ENCODE results near the gene NACC2. TPM values are rescaled to one million over a fixed set of nuclear protein-coding genes. Genes with fewer than 3 reads are reported as not detected.

The NACC2 gene
- polyA plus RNA-seq, 1 donor, result 11.8 TPM

DNA sequence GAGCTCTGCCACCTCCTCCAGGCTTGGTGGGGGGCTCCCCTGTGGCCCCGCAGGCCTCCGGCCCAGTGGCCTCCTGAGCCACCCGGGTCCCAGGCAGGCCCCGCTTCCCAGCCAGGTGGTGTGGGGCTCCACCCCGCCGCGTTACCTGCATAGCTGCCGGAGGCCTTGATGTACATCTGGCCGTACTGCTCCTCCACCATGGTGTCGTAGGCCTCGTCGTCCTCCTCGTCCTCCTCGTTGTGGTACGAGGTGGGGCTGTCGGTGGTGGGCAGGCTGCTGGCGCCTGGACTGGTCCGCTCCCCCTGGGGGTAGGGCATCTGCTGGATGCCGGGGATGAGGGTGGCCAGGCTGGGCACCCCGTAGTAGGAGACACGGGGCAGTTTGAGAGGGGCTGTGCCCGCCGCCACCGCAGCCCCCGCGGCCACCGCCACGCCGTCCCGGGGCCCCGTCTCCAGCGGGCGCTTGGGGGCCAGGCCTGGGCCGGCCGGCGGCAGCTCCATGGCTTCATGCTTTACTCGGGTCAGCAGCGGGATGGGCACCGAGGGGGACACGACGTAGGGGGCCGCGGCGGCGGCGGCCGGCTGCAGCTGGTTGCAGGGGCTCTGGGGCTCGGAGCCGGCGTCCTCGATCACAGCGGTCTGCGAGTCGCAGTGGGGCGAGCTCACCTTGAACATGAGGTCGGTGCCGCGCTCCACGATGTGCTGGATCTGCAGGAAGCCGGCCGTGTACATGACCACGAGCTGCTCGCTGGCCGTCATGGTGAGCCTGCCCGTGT lies 45.4 kb downstream of the NACC2 start:
- Histone ChIP-seq H3K36me3 (ENCODE audit: control insufficient read depth, insufficient read depth, low read length) (peaks cover 37% of the 10 kb centered on the region), H3K27me3 (ENCODE audit: control insufficient read depth, insufficient read depth, low read length) (peaks cover 10% of the 10 kb centered on the region), H3K9me3 (ENCODE audit: control insufficient read depth, low read depth, low read length) (peaks cover 6% of the 10 kb centered on the region), H3K4me1 (ENCODE audit: control insufficient read depth, insufficient read depth, low read length) (peaks cover 25% of the 10 kb centered on the region), H3K4me3 (ENCODE audit: low read length) (no peak overlapping the region), H3K27ac (ENCODE audit: low read length) (no peak overlapping the region)
- DNase-seq, result no peak
- no CpG with 5 or more reads among the region's 65 CpGs for WGBS (ENCODE audit: insufficient coverage, low lambda C conversion rate)

DNA sequence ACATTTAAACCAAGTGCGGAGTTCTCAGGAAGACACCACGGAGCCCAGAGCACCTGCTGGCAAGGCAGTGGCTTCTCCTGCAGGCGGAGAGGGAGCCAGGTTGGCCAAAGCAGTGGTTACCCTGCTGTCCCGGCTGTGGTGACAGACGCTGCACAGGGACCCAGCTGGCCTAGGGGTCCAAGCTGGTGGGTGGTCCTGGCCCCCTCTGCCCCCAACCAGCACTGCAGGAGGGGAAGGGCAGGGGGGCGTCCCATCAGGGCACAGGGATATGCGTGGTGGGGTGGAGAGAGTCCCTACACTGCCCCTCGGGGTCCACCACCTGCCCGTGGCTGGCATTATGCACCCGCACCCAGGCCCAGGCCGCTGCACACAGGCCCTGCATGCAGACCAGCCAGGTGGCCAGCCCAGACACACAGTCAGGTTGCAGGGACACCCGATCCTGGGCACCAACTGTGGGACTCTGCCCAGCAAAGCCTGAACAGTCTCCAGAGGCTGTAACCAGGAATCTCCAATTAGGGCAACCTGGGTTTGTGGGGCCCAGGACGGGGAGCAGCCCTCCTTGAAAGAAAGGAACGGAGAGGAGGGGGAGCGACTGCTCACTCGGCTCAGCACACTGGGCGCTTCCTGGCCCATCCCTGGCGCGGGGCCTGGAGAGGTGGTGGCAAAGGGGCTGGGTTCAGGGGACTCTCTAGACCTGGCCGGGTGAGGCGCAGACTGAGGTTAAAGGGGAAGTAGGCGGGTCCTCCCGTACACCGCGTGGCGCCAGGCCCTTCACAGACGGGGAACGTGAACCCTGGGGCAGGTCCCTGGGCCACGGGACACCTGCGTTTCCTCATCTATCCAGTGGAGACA lies 46.3 kb downstream of the NACC2 start:
- H3K27me3 ChIP-seq (ENCODE audit: control insufficient read depth, insufficient read depth, low read length), result peaks cover 10% of the 10 kb centered on the region
- WGBS (ENCODE audit: insufficient coverage, low lambda C conversion rate), result no CpG with 5 or more reads among the region's 30 CpGs
- H3K4me3 ChIP-seq (ENCODE audit: low read length), result no peak overlapping the region
- peaks cover 21% of the 10 kb centered on the region for H3K4me1 ChIP-seq (ENCODE audit: control insufficient read depth, insufficient read depth, low read length)
- no peak overlapping the region for H3K27ac ChIP-seq (ENCODE audit: low read length)
- DNase-seq, result no peak
- H3K9me3 ChIP-seq (ENCODE audit: control insufficient read depth, low read depth, low read length), result peaks cover 6% of the 10 kb centered on the region
- peaks cover 37% of the 10 kb centered on the region for H3K36me3 ChIP-seq (ENCODE audit: control insufficient read depth, insufficient read depth, low read length)

DNA sequence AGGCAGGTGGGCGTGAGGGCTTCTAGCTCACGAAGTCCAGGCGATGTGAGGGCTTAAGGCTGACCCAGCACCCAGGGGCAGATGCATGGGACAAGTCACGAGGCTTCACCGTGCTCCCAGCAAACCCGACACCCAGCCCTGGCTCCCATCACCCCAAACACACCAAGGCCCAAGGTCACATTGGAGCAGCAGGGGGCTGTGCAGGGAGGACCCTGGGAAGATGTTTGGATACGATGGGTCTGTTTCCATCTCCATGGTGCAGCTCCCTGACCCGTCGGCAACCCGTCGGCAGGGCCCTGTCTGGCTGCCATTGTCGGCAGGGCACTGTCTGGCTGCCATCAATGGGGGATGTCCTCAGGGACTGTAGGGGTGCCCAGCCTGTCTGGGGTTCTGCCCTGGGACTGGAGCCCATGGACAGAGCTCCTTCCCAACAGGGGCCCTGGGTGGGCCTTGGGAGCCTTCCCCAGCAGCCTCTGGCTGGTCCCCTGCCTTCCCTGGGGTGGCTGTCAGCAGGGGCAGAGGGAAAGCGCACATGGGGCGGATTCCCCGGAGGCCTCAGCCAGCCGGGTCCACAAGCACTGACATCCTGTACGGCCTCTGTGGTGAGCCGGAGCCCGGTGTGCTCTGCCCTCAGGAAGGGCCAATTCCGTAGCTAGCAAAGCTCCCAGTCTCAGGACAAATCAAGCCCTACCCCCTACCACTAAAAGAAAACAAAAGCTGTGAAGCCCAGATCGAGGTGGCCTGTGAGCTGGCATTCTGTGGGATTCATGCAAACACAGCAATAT lies 47.1 kb downstream of the NACC2 start:
- no peak for DNase-seq
- Histone ChIP-seq H3K9me3 (ENCODE audit: control insufficient read depth, low read depth, low read length) (peaks cover 6% of the 10 kb centered on the region), H3K4me1 (ENCODE audit: control insufficient read depth, insufficient read depth, low read length) (peaks cover 13% of the 10 kb centered on the region), H3K4me3 (ENCODE audit: low read length) (no peak overlapping the region), H3K27me3 (ENCODE audit: control insufficient read depth, insufficient read depth, low read length) (peaks cover 10% of the 10 kb centered on the region), H3K36me3 (ENCODE audit: control insufficient read depth, insufficient read depth, low read length) (peaks cover 37% of the 10 kb centered on the region), H3K27ac (ENCODE audit: low read length) (no peak overlapping the region)
- WGBS (ENCODE audit: insufficient coverage, low lambda C conversion rate), result no CpG with 5 or more reads among the region's 21 CpGs

- WGBS (ENCODE audit: insufficient coverage, low lambda C conversion rate), result no CpG with 5 or more reads among the region's 31 CpGs
- Histone ChIP-seq H3K27me3 (ENCODE audit: control insufficient read depth, insufficient read depth, low read length) (peaks cover 10% of the 10 kb centered on the region), H3K9me3 (ENCODE audit: control insufficient read depth, low read depth, low read length) (peaks cover 6% of the 10 kb centered on the region), H3K27ac (ENCODE audit: low read length) (no peak overlapping the region), H3K4me3 (ENCODE audit: low read length) (no peak overlapping the region), H3K4me1 (ENCODE audit: control insufficient read depth, insufficient read depth, low read length) (peaks cover 6% of the 10 kb centered on the region), H3K36me3 (ENCODE audit: control insufficient read depth, insufficient read depth, low read length) (peaks cover 37% of the 10 kb centered on the region)
- DNase-seq, result no peak
Observed at GRCh38 chr9:136047076-136047774, 47.9 kb downstream of the NACC2 start.

GRCh38 chr9:136046554-136046920 lies 48.6 kb downstream of the NACC2 start:
- Histone ChIP-seq H3K4me3 (ENCODE audit: low read length) (no peak overlapping the region), H3K27me3 (ENCODE audit: control insufficient read depth, insufficient read depth, low read length) (peaks cover 10% of the 10 kb centered on the region), H3K4me1 (ENCODE audit: control insufficient read depth, insufficient read depth, low read length) (peaks cover 6% of the 10 kb centered on the region), H3K9me3 (ENCODE audit: control insufficient read depth, low read depth, low read length) (peaks cover 6% of the 10 kb centered on the region), H3K36me3 (ENCODE audit: control insufficient read depth, insufficient read depth, low read length) (peaks cover 37% of the 10 kb centered on the region), H3K27ac (ENCODE audit: low read length) (no peak overlapping the region)
- no peak for DNase-seq
- no CpG with 5 or more reads among the region's 18 CpGs for WGBS (ENCODE audit: insufficient coverage, low lambda C conversion rate)

DNA sequence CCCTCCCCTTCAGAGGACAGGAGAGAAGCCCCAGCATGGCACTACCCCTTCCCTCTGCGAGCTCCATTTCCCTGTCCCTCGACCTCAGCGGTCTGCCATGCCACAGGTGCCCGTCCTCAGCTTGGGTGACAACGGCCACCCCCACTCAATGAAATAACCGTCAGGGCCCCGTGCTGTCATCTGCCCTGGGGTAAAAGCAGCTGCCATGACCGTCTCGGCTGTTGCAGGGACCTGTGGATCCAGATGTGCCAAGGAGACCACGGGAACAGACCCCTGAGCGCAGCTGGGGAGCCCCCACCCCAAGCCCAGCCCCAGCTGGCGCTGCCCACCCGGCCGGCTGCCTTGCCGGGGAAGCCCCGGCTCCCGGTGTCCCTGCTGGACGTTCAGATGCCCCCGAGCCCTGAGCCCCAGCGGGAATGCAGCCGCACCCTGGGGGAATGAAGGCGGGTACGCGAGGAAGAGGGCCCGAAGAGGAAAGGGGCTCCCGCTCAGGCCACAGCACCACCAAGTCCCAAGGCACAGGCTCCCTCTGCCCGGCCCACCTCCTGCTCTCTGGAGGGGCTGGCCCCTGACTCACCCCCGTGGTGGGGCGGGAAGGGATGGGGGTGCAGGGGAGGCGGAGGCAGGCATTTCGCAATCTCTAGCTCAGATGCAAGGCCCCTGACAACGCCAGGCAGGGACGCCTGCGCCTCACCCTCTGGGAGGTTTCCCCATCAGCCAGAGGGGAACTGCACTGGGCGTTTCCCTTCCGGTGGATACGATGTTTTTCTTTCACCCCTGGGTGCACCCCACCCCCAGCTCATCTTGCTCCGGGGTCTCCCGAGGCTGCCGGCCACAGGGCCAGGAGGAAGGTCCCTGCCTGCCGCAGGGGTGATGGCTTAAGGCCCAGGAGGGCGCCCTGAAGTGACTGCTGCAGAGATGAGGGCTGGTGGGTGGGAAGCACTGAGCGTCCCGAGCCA lies 49.2 kb downstream of the NACC2 start:
- Histone ChIP-seq H3K4me1 (ENCODE audit: control insufficient read depth, insufficient read depth, low read length) (peaks cover 3% of the 10 kb centered on the region), H3K36me3 (ENCODE audit: control insufficient read depth, insufficient read depth, low read length) (peaks cover 37% of the 10 kb centered on the region), H3K9me3 (ENCODE audit: control insufficient read depth, low read depth, low read length) (peaks cover 3% of the 10 kb centered on the region), H3K4me3 (ENCODE audit: low read length) (no peak overlapping the region), H3K27me3 (ENCODE audit: control insufficient read depth, insufficient read depth, low read length) (peaks cover 8% of the 10 kb centered on the region), H3K27ac (ENCODE audit: low read length) (no peak overlapping the region)
- DNase-seq, result no peak
- no CpG with 5 or more reads among the region's 44 CpGs for WGBS (ENCODE audit: insufficient coverage, low lambda C conversion rate)

- Histone ChIP-seq H3K36me3 (ENCODE audit: control insufficient read depth, insufficient read depth, low read length) (peaks cover 36% of the 10 kb centered on the region), H3K27ac (ENCODE audit: low read length) (no peak overlapping the region), H3K4me1 (ENCODE audit: control insufficient read depth, insufficient read depth, low read length) (no peaks in the 10 kb centered on the region), H3K9me3 (ENCODE audit: control insufficient read depth, low read depth, low read length) (no peaks in the 10 kb centered on the region), H3K4me3 (ENCODE audit: low read length) (no peak overlapping the region), H3K27me3 (ENCODE audit: control insufficient read depth, insufficient read depth, low read length) (no peaks in the 10 kb centered on the region)
- no peak for DNase-seq
- no CpG with 5 or more reads among the region's 16 CpGs for WGBS (ENCODE audit: insufficient coverage, low lambda C conversion rate)
Observed at GRCh38 chr9:136044971-136045594, 50.0 kb downstream of the NACC2 start.

DNA sequence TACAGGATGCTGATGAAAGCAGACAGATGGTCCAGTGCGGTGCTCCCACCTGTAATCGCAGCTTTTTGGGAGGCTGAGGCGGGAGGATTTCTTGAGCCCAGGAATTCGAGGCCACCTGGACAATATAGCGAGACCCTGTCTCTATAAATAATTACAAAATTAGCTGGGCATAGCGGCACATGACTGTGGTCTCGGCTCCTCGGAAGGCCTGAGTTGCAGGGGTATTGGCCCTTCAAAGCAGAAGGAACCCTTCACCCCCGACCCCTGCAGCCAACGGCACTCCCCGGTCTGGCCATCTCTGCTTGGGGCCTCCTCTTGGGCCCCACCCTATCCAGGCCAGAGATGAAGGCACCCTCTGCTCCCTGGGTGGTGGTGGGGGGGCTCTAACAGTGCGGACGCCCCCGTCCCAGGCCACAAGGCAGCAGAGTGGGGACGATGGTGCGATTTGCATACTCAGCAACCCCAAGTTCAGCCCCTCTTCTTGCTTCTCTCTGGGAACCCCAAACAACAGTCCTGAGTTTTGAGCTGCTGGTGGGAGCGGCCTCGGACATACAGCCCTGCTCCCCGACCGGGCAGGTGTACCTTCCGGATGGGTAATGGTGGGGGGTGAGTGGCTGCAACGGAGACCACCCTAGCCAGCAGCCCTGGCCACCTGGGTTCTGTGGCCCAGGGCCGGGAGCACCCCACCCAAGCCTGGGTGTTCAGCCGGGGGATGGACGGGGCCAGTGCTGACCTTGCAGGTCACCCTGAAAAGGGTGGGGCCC lies 50.7 kb downstream of the NACC2 start:
- no peaks in the 10 kb centered on the region for H3K9me3 ChIP-seq (ENCODE audit: control insufficient read depth, low read depth, low read length)
- H3K27ac ChIP-seq (ENCODE audit: low read length), result no peak overlapping the region
- no peak for DNase-seq
- no peaks in the 10 kb centered on the region for H3K27me3 ChIP-seq (ENCODE audit: control insufficient read depth, insufficient read depth, low read length)
- no peaks in the 10 kb centered on the region for H3K4me1 ChIP-seq (ENCODE audit: control insufficient read depth, insufficient read depth, low read length)
- H3K36me3 ChIP-seq (ENCODE audit: control insufficient read depth, insufficient read depth, low read length), result peaks cover 32% of the 10 kb centered on the region
- WGBS (ENCODE audit: insufficient coverage, low lambda C conversion rate), result 83% methylated on average over 1 of the region's 25 CpGs
- H3K4me3 ChIP-seq (ENCODE audit: low read length), result no peak overlapping the region
